Left ventricle myocardium inferior (tissue), 1 donor: ENCODE measurements around the gene MARCHF2. TPM values are rescaled to one million over a fixed set of nuclear protein-coding genes. Genes with fewer than 3 reads are reported as not detected.

Experiments
- DNase-seq: peaks from one replicate; pipeline ENCODE4 v3.0.0-alpha.2; 2020
- H3K27ac ChIP-seq: fragments of 200-600 bp; replicated peaks from 2 replicates; pipeline ENCODE4 v1.8.0; 2021
- H3K27me3 ChIP-seq: fragments of 200-600 bp; 2 replicates; pipeline ENCODE4 v1.8.0; 2021; ENCODE audit warnings: low read depth
- H3K36me3 ChIP-seq: fragments of 200-600 bp; 2 replicates; pipeline ENCODE4 v1.8.0; 2021
- H3K4me1 ChIP-seq: fragments of 200-600 bp; 2 replicates; pipeline ENCODE4 v1.8.0; 2021
- H3K4me3 ChIP-seq: fragments of 200-600 bp; 2 replicates; pipeline ENCODE4 v1.8.0; 2021; ENCODE audit warnings: mild to moderate bottlenecking, moderate library complexity
- H3K9me3 ChIP-seq: fragments of 200-600 bp; replicated peaks from 2 replicates; pipeline ENCODE4 v1.8.0; 2021
- CTCF ChIP-seq: fragments of 200-600 bp; IDR thresholded peaks from 2 replicates; pipeline ENCODE4 v1.8.0; 2021; ENCODE audit warnings: antibody characterized with exemption, mild to moderate bottlenecking, borderline replicate concordance
- intact Hi-C: fragments of 100-400 bp; cut with micrococcal nuclease; formaldehyde crosslinking; loops from one replicate; pipeline ENCODE4 v1.11.0; 2022
- total RNA-seq: library from RNA; stranded (reverse); fragmentation: NEBNext Ultra II Directional; extraction: Animal tissue kit (Norgen Biotek cat#: 25700); gene quantifications from one replicate; pipeline ENCODE4 v1.2.1, GENCODE V29; 2021
- donor health status: DM: no; HTN: yes; CAD: no; lungs with severe emphysema.

Gene MARCHF2
- total RNA-seq, 1 donor from 2014 or later, result 109 TPM

- peaks cover 92% of the 10 kb centered on the region for H3K36me3 ChIP-seq
- intact Hi-C loops, result no loop called here
- no peak for TF ChIP-seq CTCF
These were observed 60.8 kb downstream of the MARCHF2 start for GRCh38 chr19:8473648-8474476.

GRCh38 chr19:8475005-8475404, 61.9 kb downstream of the MARCHF2 start:
- no peaks in the 10 kb centered on the region for H3K27me3 ChIP-seq
- H3K4me1 ChIP-seq, result peaks cover 80% of the 10 kb centered on the region
- peaks cover 87% of the 10 kb centered on the region for H3K36me3 ChIP-seq
- intact Hi-C loops, result no loop called here
- no peak for TF ChIP-seq CTCF
- no peaks in the 10 kb centered on the region for H3K9me3 ChIP-seq
- H3K4me3 ChIP-seq, result no peak overlapping the region
- no peak for DNase-seq
- H3K27ac ChIP-seq, result peak overlapping the region; percentile 78

More at GRCh38 chr19:8473648-8474476, 60.8 kb downstream of the MARCHF2 start:
- no peak for DNase-seq
- Histone ChIP-seq H3K4me3 (no peak overlapping the region), H3K27ac (peak overlapping the region; percentile 78), H3K9me3 (no peaks in the 10 kb centered on the region), H3K4me1 (peaks cover 82% of the 10 kb centered on the region), H3K27me3 (no peaks in the 10 kb centered on the region)

- H3K27ac ChIP-seq, result peak overlapping the region; percentile 78
- no peak for DNase-seq
These were observed 63.4 kb downstream of the MARCHF2 start for GRCh38 chr19:8476524-8476923.

GRCh38 chr19:8477889-8478288, 64.8 kb downstream of the MARCHF2 start:
- no peaks in the 10 kb centered on the region for H3K9me3 ChIP-seq
- intact Hi-C loops, result no loop called here
- peaks cover 87% of the 10 kb centered on the region for H3K4me1 ChIP-seq
- H3K4me3 ChIP-seq, result no peak overlapping the region
- peak overlapping the region; percentile 46 for H3K27ac ChIP-seq
- DNase-seq, result no peak
- no peaks in the 10 kb centered on the region for H3K27me3 ChIP-seq
- peaks cover 65% of the 10 kb centered on the region for H3K36me3 ChIP-seq
- no peak for TF ChIP-seq CTCF

More at GRCh38 chr19:8476524-8476923, 63.4 kb downstream of the MARCHF2 start:
- intact Hi-C loops, result no loop called here
- no peaks in the 10 kb centered on the region for H3K9me3 ChIP-seq
- H3K27me3 ChIP-seq, result no peaks in the 10 kb centered on the region
- peak; percentile 45 for TF ChIP-seq CTCF
- peaks cover 82% of the 10 kb centered on the region for H3K4me1 ChIP-seq
- H3K4me3 ChIP-seq, result no peak overlapping the region
- peaks cover 76% of the 10 kb centered on the region for H3K36me3 ChIP-seq

GRCh38 chr19:8478598-8478997, 65.5 kb downstream of the MARCHF2 start:
- intact Hi-C loops, result no loop called here
- Histone ChIP-seq H3K4me1 (peaks cover 90% of the 10 kb centered on the region), H3K27me3 (no peaks in the 10 kb centered on the region), H3K4me3 (no peak overlapping the region), H3K27ac (peak overlapping the region; percentile 46), H3K36me3 (peaks cover 65% of the 10 kb centered on the region), H3K9me3 (no peaks in the 10 kb centered on the region)
- no peak for TF ChIP-seq CTCF
- DNase-seq, result no peak
